HepG2 (cell line): ENCODE data around the gene IL2RG. TPM values are rescaled to one million over a fixed set of nuclear protein-coding genes. Genes with fewer than 3 reads are reported as not detected.
A peak's percentile ranks its signal among the peaks of the same experiment; 100 is the strongest.

Experiments used
- AFF4 ChIP-seq: sonication (generic); formaldehyde crosslinking; IDR thresholded peaks from 2 replicates; pipeline ENCODE4 v1.4.0; 2020; ENCODE audit warnings: missing genetic modification reagents
- ATF6 ChIP-seq: sonication (generic); formaldehyde crosslinking; conservative IDR thresholded peaks from 2 replicates; pipeline ENCODE4 v1.4.0; 2020; ENCODE audit warnings: missing genetic modification reagents
- BCL3 ChIP-seq: sonication (generic); formaldehyde crosslinking; IDR thresholded peaks from 2 replicates; pipeline ENCODE4 v1.5.1; 2020; ENCODE audit warnings: mild to moderate bottlenecking, missing genetic modification reagents, moderate library complexity
- HCFC1 ChIP-seq: fragments of 150-350 bp; IDR thresholded peaks from 2 replicates; pipeline ENCODE4 v1.6.1; 2014; ENCODE audit warnings: low read depth, low read length
- RAD51 ChIP-seq: fragments of 450-650 bp; IDR thresholded peaks from 2 replicates; pipeline ENCODE4 v1.6.1; 2016; ENCODE audit warnings: borderline replicate concordance
- SAP130 ChIP-seq: IDR thresholded peaks from 2 replicates; pipeline ENCODE4 v1.6.1; 2016; ENCODE audit warnings: low read depth
- ZHX2 ChIP-seq, 2 experiments: sonication (generic) in 1 of 2; formaldehyde crosslinking in 1 of 2; IDR thresholded peaks; 2 replicates each; pipeline versions ENCODE4 v1.6.1 to v1.9.0; 2014 to 2022; ENCODE audit warnings: antibody characterized with exemption in 1 of 2, borderline replicate concordance in 1 of 2, inconsistent platforms in 1 of 2, low read depth in 1 of 2, missing genetic modification reagents in 1 of 2
- ZNF678 ChIP-seq: sonication (generic); formaldehyde crosslinking; IDR thresholded peaks from 2 replicates; pipeline ENCODE4 v1.4.0; 2020; ENCODE audit warnings: mild to moderate bottlenecking, missing genetic modification reagents
- polyA plus RNA-seq, 8 experiments: library from polyadenylated mRNA; depleted of rRNA in 3 of 8; stranded (reverse) in 7 of 8; unstranded in 1 of 8; fragments of >200 nt; fragmentation: Illumina TruSeq in 4 of 8; extraction: Trizol in 4 of 8; gene quantifications; 2 replicates each; pipeline versions ENCODE4 v1.2.1 to v1.2.3, GENCODE V29; 2011 to 2016; ENCODE audit warnings: low read depth in 4 of 8, missing spikeins in 1 of 8, mixed read lengths in 1 of 8; ENCODE audit not compliant: insufficient read depth in 1 of 8
- total RNA-seq, 5 experiments: library from RNA; depleted of rRNA; stranded (reverse); fragments of >200 nt; fragmentation: Illumina TruSeq; extraction: Trizol; gene quantifications; 2 replicates each; pipeline ENCODE4 v1.2.3, GENCODE V29; 2016; ENCODE audit warnings: low read depth in 1 of 5
- TF ChIP-seq, protein P1 (sequence below): sonication (generic); formaldehyde crosslinking; conservative IDR thresholded peaks from 2 replicates; pipeline ENCODE4 v1.4.0; 2020; ENCODE audit warnings: mild to moderate bottlenecking, missing genetic modification reagents, moderate library complexity

The IL2RG gene
- total and polyA plus RNA-seq, 2 of the 13 experiments (the other 11 are each of a cell fraction or from before 2014, with no cell fraction given), result 0.98 TPM; not detected in 1

- TF ChIP-seq, protein P1, sequence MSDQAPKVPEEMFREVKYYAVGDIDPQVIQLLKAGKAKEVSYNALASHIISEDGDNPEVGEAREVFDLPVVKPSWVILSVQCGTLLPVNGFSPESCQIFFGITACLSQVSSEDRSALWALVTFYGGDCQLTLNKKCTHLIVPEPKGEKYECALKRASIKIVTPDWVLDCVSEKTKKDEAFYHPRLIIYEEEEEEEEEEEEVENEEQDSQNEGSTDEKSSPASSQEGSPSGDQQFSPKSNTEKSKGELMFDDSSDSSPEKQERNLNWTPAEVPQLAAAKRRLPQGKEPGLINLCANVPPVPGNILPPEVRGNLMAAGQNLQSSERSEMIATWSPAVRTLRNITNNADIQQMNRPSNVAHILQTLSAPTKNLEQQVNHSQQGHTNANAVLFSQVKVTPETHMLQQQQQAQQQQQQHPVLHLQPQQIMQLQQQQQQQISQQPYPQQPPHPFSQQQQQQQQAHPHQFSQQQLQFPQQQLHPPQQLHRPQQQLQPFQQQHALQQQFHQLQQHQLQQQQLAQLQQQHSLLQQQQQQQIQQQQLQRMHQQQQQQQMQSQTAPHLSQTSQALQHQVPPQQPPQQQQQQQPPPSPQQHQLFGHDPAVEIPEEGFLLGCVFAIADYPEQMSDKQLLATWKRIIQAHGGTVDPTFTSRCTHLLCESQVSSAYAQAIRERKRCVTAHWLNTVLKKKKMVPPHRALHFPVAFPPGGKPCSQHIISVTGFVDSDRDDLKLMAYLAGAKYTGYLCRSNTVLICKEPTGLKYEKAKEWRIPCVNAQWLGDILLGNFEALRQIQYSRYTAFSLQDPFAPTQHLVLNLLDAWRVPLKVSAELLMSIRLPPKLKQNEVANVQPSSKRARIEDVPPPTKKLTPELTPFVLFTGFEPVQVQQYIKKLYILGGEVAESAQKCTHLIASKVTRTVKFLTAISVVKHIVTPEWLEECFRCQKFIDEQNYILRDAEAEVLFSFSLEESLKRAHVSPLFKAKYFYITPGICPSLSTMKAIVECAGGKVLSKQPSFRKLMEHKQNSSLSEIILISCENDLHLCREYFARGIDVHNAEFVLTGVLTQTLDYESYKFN (CRISPR knock-in tag), result no peak
- TF ChIP-seq BCL3 (CRISPR knock-in tag) (no peak), ATF6 (CRISPR knock-in tag) (no peak), HCFC1 (peak; percentile 79), ZNF678 (CRISPR knock-in tag) (no peak), SAP130 (no peak; the same call in 1 of the 2 replicates), RAD51 (no peak), AFF4 (no peak), ZHX2 (IDR thresholded peaks at IDR 0.05; ENCODE audit: low read depth) (no peak), ZHX2 (CRISPR knock-in tag; IDR thresholded peaks at IDR 0.05; ENCODE audit: borderline replicate concordance) (no peak)
These were observed 15.8 kb downstream of the IL2RG start, which contains the start of gene FOXO4 (continued) for GRCh38 chrX:71095555-71095980.
